ENCODE data around the gene ADAM10. TPM values are rescaled to one million over a fixed set of nuclear protein-coding genes. Genes with fewer than 3 reads are reported as not detected.

ADAM10 gene
- total RNA-seq, 4 donors from 2014 or later, result 45.1 to 57.0 (median 52.5) TPM

DNA sequence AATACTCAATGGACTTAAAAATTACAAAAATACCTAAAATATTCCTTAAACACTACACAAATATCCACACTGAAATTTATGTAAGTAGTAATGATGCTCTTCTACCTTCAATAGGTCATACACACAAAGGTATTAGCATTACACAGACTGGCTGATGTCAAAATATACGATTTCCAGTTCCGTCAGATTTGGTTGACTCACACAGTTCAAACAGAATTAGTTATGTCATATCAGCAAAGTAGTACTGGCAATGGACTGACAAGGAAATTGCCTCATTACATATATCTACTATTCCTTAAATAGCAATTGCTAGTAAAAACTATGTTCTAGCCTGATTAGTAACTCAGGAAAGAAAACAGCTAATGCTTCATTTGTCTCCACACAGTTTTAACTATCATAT is 70.8 kb downstream of the ADAM10 start:
- H3K4me3 ChIP-seq, result no peak overlapping the region
- 76% methylated on average over 2 of the region's 2 CpGs for WGBS
- no peaks in the 10 kb centered on the region for H3K27me3 ChIP-seq
- no peak for DNase-seq (ENCODE audit: low spot score in 2 of 2)
- no peaks in the 10 kb centered on the region for H3K9me3 ChIP-seq
- H3K27ac ChIP-seq, result no peak overlapping the region
- no peaks in the 10 kb centered on the region for H3K4me1 ChIP-seq
- TF ChIP-seq POLR2AphosphoS5 (IDR thresholded peaks at IDR 0.05), result no peak
- peaks cover 8% of the 10 kb centered on the region for H3K36me3 ChIP-seq

DNA sequence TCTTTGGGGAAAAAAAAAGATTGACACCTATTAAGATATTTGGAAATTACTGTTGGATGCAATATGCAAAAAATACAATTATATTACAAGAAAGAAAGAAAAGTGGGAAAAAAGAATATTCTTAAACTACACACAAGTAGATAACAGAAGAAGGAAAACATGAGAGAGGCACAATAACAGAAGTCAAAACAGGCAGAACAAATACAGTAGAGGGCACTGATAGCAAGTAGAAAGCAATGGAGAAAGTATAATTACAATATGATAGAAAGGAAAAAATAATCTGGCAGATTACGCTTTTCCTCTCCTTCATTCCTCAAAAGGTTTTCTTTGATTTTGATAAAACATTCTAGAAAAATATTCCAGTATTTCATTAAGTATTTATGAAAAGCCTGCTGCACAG is 72.1 kb downstream of the ADAM10 start:
- Histone ChIP-seq H3K4me3 (no peak overlapping the region), H3K27ac (no peak overlapping the region), H3K36me3 (peaks cover 8% of the 10 kb centered on the region), H3K27me3 (no peaks in the 10 kb centered on the region), H3K9me3 (no peaks in the 10 kb centered on the region), H3K4me1 (no peaks in the 10 kb centered on the region)
- DNase-seq (ENCODE audit: low spot score in 2 of 2), result no peak
- TF ChIP-seq, protein P1, sequence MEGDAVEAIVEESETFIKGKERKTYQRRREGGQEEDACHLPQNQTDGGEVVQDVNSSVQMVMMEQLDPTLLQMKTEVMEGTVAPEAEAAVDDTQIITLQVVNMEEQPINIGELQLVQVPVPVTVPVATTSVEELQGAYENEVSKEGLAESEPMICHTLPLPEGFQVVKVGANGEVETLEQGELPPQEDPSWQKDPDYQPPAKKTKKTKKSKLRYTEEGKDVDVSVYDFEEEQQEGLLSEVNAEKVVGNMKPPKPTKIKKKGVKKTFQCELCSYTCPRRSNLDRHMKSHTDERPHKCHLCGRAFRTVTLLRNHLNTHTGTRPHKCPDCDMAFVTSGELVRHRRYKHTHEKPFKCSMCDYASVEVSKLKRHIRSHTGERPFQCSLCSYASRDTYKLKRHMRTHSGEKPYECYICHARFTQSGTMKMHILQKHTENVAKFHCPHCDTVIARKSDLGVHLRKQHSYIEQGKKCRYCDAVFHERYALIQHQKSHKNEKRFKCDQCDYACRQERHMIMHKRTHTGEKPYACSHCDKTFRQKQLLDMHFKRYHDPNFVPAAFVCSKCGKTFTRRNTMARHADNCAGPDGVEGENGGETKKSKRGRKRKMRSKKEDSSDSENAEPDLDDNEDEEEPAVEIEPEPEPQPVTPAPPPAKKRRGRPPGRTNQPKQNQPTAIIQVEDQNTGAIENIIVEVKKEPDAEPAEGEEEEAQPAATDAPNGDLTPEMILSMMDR (IDR thresholded peaks at IDR 0.05), result no peak
- no peak for TF ChIP-seq POLR2A (IDR thresholded peaks at IDR 0.05)
- no peak for TF ChIP-seq EP300 (IDR thresholded peaks at IDR 0.05)
- no peak for TF ChIP-seq POLR2AphosphoS5 (IDR thresholded peaks at IDR 0.05)
- 83% methylated on average over 1 of the region's 1 CpG for WGBS

DNA sequence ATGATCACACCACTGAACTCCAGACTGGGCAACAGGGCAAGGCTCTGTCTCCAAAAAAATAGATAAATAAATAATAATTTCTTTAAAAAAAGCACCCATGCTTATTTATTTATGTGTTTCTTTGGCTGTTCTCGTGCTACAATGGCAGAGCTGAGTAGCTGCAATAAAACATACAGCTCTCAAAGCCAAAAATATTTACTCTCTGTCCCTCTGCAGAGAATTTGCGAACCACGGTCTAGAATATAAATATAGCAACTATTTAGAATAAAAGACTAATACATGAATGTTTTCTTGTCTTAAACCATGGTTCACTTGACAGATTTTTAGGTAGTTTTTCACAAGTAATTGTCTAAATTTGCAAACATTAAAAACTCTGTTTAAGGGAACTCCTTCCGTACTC is 72.7 kb downstream of the ADAM10 start:
- H3K4me3 ChIP-seq, result no peak overlapping the region
- 87% methylated on average over 4 of the region's 4 CpGs for WGBS
- H3K4me1 ChIP-seq, result no peaks in the 10 kb centered on the region
- TF ChIP-seq EP300 (IDR thresholded peaks at IDR 0.05), result no peak
- TF ChIP-seq, protein P1 (IDR thresholded peaks at IDR 0.05), result no peak
- no peak for TF ChIP-seq POLR2A (IDR thresholded peaks at IDR 0.05)
- no peaks in the 10 kb centered on the region for H3K27me3 ChIP-seq
- H3K9me3 ChIP-seq, result no peaks in the 10 kb centered on the region
- no peak for DNase-seq (ENCODE audit: low spot score in 2 of 2)
- H3K27ac ChIP-seq, result no peak overlapping the region
- H3K36me3 ChIP-seq, result peaks cover 8% of the 10 kb centered on the region

DNA sequence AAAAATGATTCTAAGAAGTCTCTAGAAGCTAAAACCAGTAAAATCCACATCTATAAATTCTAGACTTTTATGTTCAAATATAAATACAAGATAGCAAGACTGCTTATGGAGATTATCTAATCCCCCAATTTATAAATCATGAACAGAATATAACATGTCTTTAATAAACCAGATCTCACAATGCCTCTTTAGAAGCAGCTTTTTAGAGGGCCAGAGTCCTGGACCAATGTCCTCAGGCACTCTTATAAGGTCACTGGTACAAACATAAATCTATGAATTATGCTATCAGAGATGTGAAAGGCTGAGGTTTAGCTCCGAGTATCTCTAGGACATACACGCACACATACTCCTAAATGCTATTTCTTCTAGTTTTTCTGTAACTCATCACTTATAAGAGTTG is 78.3 kb downstream of the ADAM10 start:
- no peaks in the 10 kb centered on the region for H3K4me1 ChIP-seq
- H3K36me3 ChIP-seq, result no peaks in the 10 kb centered on the region
- no peak for TF ChIP-seq POLR2AphosphoS5 (IDR thresholded peaks at IDR 0.05)
- no peak for TF ChIP-seq POLR2A (IDR thresholded peaks at IDR 0.05)
- DNase-seq (ENCODE audit: low spot score in 2 of 2), result no peak
- H3K27ac ChIP-seq, result no peak overlapping the region
- 95% methylated on average over 2 of the region's 2 CpGs for WGBS
- no peaks in the 10 kb centered on the region for H3K27me3 ChIP-seq
- H3K9me3 ChIP-seq, result no peaks in the 10 kb centered on the region
- H3K4me3 ChIP-seq, result no peak overlapping the region

DNA sequence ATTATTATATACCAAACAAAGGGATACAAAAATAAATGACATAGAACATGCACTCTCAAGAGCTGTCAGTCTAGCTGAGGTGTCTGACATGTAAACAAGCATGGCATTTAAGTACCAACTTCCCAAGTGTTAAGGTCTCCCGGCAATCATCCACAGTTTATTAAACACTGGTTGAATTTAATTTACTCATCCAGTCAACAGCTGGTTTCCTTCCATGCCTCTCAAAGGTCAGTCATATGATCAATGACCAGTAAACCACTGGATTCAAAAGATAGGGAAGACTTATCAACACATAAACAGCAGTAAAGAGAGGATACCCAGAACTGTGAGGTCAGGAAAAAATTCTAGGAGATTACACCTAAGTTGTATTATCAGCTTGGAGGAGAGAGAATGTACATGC is 80.4 kb downstream of the ADAM10 start:
- DNase-seq (ENCODE audit: low spot score in 2 of 2), result no peak
- 78% methylated on average over 1 of the region's 1 CpG for WGBS
- Histone ChIP-seq H3K9me3 (no peaks in the 10 kb centered on the region), H3K4me1 (no peaks in the 10 kb centered on the region), H3K4me3 (no peak overlapping the region), H3K36me3 (peaks cover 1% of the 10 kb centered on the region), H3K27ac (no peak overlapping the region), H3K27me3 (no peaks in the 10 kb centered on the region)
- TF ChIP-seq EP300 (IDR thresholded peaks at IDR 0.05), result no peak
- TF ChIP-seq POLR2AphosphoS5 (IDR thresholded peaks at IDR 0.05), result no peak

DNA sequence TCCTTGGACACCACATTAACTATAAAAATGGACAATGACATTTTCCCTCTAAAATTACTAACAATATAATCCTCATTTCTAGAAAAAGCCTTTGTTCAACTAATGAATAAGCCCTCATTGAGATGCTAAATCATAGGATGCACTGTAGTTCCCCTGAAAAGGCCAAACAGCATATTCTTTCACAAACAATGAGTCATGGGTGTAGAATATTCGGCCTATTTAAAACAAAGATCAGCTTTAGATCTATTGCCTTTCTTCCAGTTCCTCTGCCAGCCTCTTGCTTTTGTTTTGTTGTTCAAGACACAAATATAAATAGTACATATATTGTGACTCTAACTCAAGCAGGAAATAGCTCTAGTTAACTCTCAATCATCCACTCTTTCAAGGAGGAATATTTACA is 82.5 kb downstream of the ADAM10 start:
- H3K4me3 ChIP-seq, result no peak overlapping the region
- H3K4me1 ChIP-seq, result no peaks in the 10 kb centered on the region
- H3K36me3 ChIP-seq, result peaks cover 11% of the 10 kb centered on the region
- no peak overlapping the region for H3K27ac ChIP-seq
- DNase-seq (ENCODE audit: low spot score in 2 of 2), result no peak
- H3K27me3 ChIP-seq, result no peaks in the 10 kb centered on the region
- H3K9me3 ChIP-seq, result no peaks in the 10 kb centered on the region
- TF ChIP-seq POLR2AphosphoS5 (IDR thresholded peaks at IDR 0.05), result no peak
- TF ChIP-seq, protein P1 (IDR thresholded peaks at IDR 0.05), result no peak
- no peak for TF ChIP-seq EP300 (IDR thresholded peaks at IDR 0.05)
- no peak for TF ChIP-seq POLR2A (IDR thresholded peaks at IDR 0.05)
- WGBS, result 26% methylated on average over 1 of the region's 1 CpG

DNA sequence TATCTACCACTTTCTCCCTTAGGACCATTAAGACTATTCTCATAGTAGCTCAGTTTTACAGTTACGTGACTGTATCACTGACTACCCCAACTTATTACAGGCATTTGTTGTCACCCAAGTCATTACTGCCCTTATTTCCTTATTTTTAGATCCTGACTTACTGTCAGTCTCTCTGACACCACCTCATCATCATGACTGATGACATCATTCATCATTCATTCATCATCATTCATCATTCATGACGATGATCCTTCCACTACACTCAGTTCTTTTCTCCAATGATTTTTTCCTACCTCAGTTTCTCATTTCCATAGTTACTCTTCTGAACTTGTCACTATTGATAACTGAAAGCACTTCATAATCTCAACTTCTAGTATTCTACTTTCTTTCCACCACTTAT is 83.8 kb downstream of the ADAM10 start:
- no peaks in the 10 kb centered on the region for H3K27me3 ChIP-seq
- no peak for DNase-seq (ENCODE audit: low spot score in 2 of 2)
- WGBS, result 97% methylated on average over 2 of the region's 2 CpGs
- H3K36me3 ChIP-seq, result peaks cover 13% of the 10 kb centered on the region
- no peaks in the 10 kb centered on the region for H3K4me1 ChIP-seq
- TF ChIP-seq EP300 (IDR thresholded peaks at IDR 0.05) (no peak), POLR2A (IDR thresholded peaks at IDR 0.05) (no peak)
- no peaks in the 10 kb centered on the region for H3K9me3 ChIP-seq
- H3K4me3 ChIP-seq, result no peak overlapping the region
- no peak overlapping the region for H3K27ac ChIP-seq
